RPMI7951 (cell line): ENCODE measurements around the gene ABCC1. TPM values are rescaled to one million over a fixed set of nuclear protein-coding genes. Genes with fewer than 3 reads are reported as not detected.
A peak's percentile ranks its signal among the peaks of the same experiment; 100 is the strongest.
"Not testable (repeated sequence)": the region's sequence is repeated elsewhere in the genome, so short reads cannot be mapped to it uniquely, and the experiment has no call there.

Experiments used
- DNase-seq: peaks from one replicate; pipeline ENCODE4 v3.0.0-alpha.2; 2012; ENCODE audit warnings: low read depth
- total RNA-seq: library from RNA; depleted of rRNA; stranded (reverse); fragments of >200 nt; shearing (Covaris generic); gene quantifications from 2 replicates; pipeline ENCODE4 v1.2.3, GENCODE V29; 2014

The ABCC1 gene
- total RNA-seq, 1 experiment from 2014 or later: 6.4 TPM

DNA sequence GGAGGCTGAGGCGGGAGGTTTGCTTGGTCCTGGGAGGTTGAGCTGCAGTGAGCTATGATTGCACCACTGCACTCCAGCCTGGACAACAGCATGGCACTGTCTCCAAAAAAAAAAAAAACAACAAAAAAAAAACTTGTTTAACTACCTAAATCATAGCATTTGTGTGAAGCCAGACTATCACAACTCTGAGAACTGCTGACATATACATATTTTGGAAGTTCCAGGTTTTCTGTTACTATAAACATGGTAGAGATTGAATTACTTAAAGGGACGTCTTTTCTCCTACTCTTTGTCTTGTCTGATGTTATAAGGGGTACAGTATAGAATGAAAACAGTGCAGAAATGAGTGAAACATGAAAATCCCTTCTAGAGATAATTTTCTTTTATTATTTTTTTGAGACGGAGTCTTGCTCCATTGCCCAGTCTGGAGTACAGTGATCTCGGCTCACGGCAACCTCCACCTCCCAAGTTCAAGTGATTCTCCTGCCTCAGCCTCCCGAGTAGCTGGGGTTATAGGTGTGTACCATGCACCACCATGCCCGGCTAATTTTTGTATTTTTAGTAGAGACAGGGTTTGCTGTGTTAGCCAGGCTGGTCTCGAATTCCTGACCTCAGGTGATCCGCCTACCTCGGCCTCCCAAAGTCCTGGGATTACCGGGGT lies 18.4 kb downstream of the ABCC1 start:
- no peak for DNase-seq

DNA sequence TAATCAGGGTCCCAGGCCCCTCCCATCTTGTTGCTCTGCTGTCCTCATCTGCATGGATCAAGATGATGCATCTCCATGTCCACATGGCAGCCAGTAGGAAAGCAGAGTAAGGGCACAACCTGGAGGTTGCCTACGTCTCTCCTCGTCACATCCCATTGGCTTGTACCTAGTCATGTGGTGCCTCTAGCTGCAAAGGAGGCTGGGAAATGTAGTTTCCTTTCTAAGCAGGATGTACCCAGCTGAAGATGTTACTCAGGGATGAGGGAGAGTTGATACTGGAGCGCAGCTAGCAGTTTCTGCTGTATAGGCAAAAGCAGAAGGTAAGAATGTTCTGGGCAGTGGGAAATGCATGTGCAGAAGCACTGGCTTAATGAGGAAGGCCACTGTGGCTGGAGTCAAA lies 20.8 kb downstream of the ABCC1 start:
- no peak for DNase-seq

DNA sequence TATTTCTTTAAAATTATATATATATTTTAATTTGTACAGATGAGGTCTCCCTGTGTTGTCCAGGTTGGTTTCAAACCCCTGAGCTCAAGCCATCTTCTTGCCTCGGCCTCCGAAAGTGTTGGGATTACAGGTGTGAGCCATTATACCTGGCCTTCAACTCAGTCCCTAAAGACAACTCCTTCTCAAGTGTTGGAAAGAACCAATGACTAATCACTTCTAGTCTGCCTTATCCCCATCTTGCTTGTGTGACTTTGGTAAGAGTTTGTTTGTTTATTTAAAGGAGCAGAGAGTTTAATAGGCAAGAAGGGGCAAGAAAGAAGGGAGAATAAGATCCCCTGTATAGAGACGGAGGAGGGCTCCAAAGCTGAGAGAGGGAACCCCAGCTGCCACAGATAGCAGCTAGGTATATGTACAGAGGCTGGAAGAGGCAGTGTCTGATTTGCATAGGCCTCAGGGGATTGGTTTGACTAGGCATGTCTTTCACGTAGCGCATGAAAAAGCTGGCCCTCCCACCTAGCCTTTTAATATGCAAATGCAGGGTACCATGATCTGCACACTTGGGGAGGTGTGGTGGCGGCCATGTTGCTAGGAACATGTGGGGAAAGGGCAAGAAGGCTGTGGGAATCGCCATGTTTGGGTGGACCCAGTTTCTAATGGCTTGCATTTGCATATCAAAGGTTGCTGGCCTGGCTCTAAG lies 21.5 kb downstream of the ABCC1 start:
- DNase-seq: no peak

DNA sequence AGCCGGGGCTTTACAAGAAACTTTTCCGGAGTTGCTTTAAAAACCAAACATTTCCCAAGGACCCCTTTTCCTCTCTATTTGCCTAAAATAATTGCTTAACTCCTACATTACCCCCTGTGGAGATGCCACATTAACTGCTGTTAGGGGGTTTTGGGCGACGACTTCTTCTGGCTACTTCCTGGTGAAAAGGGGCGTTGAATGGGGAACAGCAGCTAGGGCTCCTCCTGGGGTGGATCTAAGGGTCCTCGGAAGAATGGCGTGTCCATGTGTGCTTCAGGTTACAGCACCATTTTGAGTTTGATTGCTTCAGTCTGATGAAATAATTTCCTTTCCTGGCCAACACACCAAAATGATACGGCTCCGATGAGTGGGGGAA lies 22.0 kb downstream of the ABCC1 start:
- no peak for DNase-seq

DNA sequence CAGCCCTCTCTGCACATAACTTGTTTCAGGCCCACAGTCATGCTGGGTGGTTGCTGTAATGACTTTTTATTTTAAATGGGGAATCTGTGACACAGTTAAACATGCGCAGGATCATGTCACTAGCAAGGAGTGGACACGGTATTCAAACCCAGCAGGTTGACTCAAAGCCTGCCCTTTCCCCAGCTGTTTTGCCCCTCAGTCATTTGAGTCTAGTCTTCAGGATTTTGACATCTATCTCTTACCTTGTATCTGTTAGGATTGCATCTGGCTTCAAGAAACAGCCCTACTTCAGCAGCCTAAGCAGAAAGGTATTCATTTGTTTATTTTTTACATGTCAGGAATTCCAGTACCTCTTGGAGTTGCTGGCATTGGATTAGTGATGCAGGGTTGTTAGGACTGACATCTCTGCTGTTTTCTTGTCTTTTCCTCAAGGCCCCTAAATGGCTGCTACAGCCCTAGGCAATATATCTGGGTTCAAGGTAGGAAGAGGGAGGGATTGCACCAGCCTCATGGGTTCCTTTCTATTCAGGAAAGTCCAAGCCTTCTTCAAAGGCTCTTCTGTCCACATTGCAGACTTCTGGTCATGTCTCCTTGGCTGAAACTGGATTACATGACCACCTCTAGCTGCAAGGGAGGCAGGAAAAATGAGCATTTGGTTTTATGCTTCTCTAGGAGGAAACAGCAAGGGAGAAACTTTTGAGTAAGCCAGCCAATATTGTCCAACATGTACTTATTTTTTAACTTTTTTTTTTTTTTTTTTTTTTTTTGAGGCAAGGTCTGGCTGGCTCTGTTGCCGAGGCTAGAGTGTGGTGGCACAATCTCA lies 22.8 kb downstream of the ABCC1 start:
- DNase-seq: no peak

DNA sequence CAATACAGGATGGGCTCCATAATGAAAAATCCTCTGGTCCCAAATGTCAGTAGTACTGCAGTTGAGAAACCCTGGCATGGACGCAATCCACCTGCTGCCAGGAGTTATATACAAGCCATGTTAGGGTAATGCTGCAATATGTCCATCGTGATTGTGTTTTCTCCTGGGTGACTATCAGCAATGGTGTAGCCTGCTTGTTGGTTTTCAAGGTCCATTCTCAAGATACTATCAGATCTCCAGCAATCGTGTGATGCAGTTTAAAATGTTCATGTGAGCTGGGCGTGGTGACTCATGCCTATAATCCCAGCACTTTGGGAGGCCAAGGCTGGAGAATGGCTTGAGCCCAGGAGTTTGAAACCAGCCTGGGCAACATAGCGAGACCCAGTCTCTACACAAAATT lies 24.0 kb downstream of the ABCC1 start:
- no peak for DNase-seq

DNA sequence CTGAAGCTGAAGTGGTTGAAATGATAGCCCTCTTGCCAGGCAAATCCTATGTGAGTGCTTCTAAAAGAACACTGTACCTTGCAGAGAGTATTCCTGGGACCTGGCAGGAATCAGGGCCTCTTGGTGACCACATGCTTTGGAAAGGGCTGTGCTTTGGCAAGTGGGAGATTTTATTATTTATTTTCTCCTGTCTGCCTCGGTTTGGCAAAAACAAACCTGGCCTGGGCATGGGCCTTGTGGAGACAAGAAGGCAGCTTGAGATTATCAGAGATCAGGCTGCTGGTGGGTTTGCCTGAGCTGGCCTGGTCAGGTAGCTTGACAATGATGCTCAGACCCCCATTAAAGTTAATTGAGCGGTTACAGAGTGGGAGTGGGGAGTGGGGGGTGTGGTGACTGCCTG lies 24.6 kb downstream of the ABCC1 start:
- DNase-seq: no peak

DNA sequence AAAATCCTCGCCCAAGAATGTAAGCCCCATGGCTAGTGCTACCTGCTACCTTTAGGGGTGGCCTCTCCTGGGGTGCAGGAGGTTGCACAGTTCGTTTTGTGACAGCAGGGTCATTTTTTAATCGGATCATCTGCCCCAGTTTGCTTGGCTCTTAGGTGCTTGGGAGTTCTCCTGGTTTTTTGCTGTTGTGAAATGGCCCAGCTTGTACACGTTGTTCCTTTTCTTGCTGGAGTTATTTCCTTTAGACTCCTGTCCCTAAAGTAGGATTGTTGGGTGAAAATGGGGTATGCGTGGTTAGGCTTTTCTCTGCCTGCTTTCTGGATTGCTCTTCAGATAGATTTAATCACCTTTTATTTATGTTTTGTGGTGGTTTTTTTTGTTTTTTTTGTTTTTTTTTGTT lies 25.8 kb downstream of the ABCC1 start:
- DNase-seq: no peak

DNA sequence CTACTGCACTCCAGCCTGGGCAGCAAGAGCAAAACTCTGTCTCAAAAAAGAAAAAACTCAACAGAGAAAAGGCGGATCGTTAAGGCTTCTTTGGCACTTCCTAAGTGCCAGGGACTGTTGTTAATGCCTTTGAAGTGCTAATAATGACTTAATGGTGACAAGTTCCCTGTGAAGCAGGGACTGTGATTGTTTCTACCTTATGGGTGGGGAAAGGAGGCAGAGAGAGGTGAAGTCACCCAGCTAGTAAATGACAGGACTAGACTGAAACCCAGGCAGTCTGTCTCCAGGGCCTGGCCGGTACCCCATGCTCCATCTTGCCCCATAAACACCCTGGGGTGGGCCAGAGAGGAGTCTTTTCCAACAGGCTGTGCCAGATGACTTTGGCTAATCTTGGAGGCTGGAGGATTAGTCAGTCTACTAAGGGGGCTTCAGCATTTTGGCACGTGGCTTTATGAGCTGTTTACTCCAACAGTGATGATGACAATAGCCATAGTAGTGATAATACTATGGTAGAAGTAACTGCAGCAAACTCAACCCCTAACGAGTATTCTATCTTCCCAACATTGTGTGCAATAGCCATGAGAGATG lies 26.9 kb downstream of the ABCC1 start:
- no peak for DNase-seq

DNA sequence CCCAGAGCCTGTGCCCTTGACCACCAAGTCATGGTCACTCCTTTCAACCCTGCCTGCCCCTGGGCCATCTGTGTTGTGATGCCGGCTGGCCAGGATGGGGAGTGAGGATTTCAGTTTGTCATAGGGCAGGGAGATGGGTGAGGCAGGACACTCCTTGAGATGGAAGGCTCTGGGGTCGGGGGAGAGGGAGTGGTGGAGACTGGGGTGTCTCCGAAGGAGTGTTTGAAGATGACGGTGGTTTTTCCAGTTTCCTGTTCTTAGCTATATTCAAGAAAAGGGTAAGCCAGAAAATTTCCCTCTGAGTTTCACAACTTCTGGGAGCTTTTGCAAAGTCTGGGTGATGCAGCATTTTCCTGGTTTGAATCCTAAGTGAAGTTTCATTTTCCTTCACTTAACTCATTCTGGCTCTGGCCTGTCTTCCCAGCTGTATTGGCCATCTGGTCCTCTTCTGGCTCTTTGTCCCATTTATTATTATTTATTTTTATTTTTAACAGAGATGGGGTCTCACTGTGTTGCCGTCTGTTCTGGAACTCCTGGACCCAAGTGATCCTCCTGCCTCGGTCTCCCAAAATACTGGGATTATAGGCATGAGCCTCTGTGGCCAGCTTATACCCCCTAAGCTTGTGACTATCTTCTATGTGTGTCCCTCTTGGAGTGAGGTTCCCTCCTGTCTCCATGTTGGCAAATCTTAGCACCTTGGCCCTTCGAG lies 27.7 kb downstream of the ABCC1 start:
- peak; percentile 42 for DNase-seq

DNA sequence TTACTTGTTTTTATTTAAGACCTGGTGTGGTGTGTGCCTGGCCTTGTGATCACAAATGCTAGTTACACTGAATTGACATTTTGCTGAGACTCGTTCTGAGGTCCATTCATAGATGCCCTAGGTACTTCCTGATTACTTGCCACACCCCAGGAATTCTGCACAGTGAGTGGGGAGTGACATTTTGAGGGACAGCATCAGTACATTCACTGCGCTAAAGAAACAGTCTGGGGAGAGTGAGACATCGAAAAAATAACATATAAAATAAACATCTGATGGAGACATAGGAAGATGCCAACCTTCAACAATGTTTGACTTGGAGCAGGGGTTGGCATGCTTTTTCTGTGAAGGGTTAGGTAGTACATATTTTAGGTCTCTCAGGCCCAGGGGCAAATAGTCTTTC lies 30.4 kb downstream of the ABCC1 start:
- DNase-seq: no peak

DNA sequence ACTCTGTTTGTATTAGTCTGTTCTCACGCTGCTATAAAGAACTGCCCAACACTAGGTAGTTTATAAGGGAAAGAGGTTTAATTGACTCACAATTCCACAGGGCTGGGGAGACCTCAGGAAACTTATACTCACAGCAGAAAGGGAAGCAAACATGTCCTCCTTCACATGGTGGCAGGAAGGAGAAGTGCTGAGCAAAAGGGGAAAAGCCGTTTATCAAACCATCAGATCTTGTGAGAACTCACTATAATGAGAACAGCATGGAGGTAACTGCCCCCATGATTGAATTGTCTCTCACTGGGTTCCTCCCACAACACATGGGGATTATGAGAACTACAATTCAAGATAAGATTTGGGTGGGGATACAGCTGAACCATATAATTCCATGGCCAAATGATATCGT lies 30.9 kb downstream of the ABCC1 start:
- DNase-seq: no peak

DNA sequence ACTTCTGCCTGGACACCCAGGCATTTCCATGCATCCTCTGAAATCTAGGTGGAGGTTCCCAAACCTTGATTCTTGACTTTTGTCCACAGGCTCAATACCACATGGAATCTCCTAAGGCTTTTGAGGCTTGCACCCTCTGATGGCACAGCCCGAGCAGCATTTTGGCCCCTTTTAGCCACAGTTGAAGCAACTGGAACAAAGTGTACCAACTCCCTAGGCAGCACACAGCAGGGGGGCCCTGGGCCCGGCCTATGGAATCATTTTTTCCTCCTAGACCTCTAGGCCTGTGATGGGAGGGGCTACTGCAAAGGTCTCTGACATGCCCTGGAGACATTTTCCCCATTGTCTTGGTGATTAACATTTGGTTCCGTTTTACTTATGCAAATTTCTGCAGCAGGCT lies 32.0 kb downstream of the ABCC1 start:
- no peak for DNase-seq

DNA sequence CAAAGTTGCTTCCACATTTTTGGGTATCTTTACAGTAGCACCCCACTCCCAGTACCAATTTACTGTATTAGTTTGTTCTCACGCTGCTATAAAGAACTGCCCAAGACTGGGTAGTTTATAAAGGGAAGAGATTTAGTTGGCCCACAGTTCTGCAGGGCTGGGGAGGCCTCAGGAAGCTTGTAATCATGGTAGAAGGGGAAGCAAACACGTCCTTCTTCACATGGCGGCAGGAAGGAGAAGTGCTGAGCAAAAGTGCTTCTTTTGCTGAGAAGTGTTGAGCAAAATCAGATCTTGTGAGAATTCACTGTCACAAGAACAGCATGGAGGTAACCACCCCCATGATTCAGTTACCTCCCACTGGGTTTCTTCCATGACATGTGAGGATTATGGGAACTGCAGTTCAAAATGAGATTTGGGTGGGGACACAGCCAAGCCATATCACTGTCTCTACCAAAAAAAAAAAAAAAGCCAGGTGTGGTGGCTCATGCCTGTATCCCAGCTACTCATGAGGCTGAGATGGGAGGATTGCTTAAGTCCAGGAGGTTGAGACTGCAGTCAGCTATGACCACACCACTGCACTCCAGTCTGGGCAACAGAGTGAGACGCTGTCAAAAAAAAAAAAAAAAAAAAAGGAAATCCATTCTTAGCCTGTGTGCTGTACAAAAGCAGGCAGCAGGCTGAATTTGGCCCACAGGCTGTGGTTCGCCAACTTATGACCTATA lies 32.9 kb downstream of the ABCC1 start:
- not testable (repeated sequence) for DNase-seq

DNA sequence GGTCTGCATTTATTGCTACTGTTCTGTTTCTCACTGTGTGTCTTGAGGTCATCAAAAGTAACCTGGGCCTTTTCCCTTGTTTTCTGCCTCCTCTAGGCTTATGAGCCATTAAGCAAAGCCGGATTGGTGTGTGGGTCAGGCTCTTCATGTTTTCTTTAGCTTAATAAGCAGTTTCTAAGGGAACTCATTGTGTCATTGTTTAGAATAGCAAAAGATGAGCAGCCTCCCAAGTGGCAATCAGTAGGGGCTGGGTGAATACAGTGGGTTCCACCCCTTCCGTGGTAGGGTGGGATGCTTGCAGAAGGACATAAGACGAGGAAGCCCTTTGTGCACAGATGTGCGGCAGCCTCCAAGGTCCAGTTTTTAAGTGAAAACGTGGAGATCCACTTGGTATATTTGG lies 34.5 kb downstream of the ABCC1 start:
- no peak for DNase-seq

DNA sequence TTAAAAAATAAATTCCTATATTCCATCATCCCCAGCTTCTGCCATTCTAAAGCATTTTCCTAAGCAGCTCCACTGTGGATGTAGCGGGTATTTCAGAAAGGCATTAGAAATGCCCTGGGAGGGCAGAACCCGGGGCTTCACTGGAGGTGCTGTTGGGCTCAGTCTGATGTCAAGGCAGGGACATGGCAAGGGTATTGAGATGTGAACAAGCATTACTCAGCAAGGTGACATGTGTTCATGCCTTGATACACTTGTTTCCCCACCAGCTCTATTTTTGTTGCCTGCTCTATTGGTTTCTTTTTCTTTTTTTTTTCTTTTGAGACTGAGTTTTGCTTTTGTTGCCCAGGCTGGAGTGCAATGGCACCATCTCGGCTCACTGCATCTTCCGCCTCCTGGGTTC lies 35.7 kb downstream of the ABCC1 start:
- no peak for DNase-seq

DNA sequence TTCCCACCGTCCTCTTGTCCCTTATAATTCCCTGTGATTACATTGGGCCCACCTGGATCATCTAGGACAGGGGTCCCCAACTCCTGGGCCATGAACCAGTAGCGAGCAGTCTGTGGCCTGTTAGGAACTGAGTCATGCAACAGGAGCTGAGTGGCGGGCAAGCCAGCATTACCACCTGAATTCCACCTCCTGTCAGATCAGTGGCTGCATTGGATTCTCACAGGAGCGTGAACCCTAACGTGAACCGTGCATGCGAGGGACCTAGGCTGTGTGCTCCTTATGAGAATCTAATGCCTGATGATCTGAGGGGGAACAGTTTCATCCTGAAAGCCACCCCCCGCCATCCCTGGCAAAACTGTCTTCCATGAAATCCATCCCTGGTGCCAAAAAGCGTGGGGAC lies 36.8 kb downstream of the ABCC1 start:
- DNase-seq: no peak

DNA sequence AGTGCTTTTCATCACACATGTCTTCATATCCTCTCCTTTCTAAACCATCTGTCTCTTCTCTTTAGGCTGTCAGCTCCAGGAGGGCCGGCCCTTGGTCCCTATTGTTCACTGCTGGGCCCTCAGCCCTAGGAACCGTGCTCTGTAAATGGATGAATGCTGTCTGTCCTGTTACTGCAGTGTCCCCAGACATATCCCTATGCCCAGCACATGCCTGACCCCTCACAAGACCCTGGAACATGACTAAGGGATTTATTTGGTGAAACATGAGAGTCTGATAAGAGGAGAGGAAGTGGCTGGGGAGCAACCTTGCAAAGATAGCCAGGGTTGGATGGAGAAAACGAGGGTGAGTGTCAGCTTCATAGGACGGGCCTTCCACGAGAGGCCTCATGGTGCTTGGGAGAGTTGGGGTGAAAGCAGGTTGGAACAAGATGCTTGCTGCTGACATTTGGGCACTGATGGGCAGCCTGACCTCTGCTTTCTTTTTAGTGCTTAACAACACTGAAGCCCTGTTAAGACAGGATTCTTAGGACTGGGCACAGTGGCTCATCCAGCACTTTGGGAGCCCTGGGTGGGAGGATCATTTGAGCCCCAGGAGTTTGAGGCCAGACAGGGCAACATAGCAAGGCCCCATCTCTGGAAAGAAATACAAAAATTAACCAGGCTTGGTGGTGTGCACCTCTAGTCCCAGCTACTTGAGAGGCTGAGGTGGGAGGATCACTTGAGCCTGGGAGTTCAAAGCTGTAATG lies 39.0 kb downstream of the ABCC1 start:
- DNase-seq: no peak

DNA sequence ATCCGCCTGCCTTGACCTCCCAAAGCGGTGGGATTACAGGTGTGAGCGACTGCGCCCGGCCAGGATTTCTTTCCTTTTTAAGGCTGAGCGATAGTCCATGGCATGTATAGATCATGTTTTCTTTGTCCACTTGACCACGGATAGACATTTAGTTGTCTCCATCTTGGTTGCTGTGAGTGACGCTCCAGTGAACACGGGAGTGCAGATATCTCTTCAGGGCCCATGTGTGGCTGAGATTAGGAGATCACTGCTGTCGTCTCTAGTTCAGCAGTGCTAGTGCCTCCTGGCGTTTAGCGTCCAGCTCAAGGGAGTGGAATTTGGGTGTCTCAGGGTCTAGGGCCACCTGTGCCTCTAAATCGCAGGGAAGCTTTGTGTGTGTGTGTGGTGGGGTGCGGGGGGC lies 41.5 kb downstream of the ABCC1 start:
- no peak for DNase-seq

DNA sequence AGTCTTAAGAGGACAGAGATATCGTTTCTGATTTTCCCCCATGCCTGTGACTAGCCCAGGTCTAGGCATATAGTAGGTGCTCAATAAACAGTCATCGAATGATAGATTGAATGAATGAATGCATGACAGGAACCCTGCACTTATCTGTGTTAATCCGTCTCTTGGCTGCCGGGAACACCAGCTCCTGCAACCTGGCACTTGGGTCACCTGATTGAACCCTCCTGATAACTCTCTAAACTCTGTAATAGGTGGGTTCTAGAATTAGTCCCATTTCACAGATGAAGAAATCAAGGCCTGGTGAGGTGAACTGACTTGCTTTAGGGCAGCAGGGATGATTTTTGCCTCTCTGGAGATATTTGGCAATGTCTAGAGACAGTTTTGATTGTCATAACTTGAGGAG lies 43.7 kb downstream of the ABCC1 start:
- DNase-seq: no peak

DNA sequence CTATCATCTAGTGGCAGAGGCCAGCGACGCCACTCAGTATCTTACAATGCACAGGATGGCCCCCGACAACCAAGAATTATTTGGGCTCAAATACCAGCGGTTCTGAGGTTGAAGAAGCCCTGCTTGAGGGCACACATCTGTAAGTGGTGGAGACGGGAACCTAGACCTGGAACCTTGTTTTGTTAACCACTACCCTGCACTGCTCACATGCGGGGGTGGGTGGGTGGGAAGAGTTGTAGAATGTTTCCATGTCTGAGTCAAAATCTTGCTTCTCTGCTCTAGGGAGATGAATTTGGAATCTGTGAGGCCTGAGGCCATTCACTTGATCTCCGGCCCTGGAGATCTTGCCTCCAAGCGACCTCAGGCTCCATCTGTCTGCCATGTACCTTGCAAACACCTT lies 44.1 kb downstream of the ABCC1 start:
- DNase-seq: no peak
